A549 (cell line): ENCODE results near the gene ORC4.

Experiments used
- JUNB ChIP-seq: fragments of >200 bp; sonication (Bioruptor Twin); formaldehyde crosslinking; IDR thresholded peaks from 2 replicates; pipeline ENCODE4 v1.6.1; 2016
- MYC ChIP-seq: IDR thresholded peaks from 2 replicates; pipeline ENCODE4 v1.6.1; 2012; ENCODE audit warnings: mild to moderate bottlenecking, inconsistent platforms, low read length, improper control_type of control experiment, borderline replicate concordance

GRCh38 chr2:147924647-147925046, 95.9 kb downstream of the ORC4 start:
- no peak for TF ChIP-seq JUNB
- no peak for TF ChIP-seq MYC
